ENCODE results near the gene SAP30BP.

SAP30BP gene

GRCh38 chr17:75652341-75652740 is 14.8 kb upstream of the SAP30BP start:
- no peak for DNase-seq

GRCh38 chr17:75652934-75653549 is 14.1 kb upstream of the SAP30BP start:
- DNase-seq: no peak

GRCh38 chr17:75654176-75654575 is 13.0 kb upstream of the SAP30BP start:
- no peak for DNase-seq

GRCh38 chr17:75658237-75658636 is 8.9 kb upstream of the SAP30BP start:
- DNase-seq: no peak

GRCh38 chr17:75661531-75661930 is 5.6 kb upstream of the SAP30BP start:
- no peak for DNase-seq

GRCh38 chr17:75662511-75662910 is 4.6 kb upstream of the SAP30BP start:
- DNase-seq: no peak

- DNase-seq: no peak
Measured at GRCh38 chr17:75664099-75664549, 3.0 kb upstream of the SAP30BP start.

GRCh38 chr17:75665981-75666380 is 1.2 kb upstream of the SAP30BP start:
- no peak for DNase-seq

- DNase-seq: no peak
Measured at GRCh38 chr17:75667825-75668224, 687 bp downstream of the SAP30BP start.

GRCh38 chr17:75668489-75668888 is 1.4 kb downstream of the SAP30BP start:
- DNase-seq: no peak

GRCh38 chr17:75670868-75671267 is 3.7 kb downstream of the SAP30BP start:
- no peak for DNase-seq

GRCh38 chr17:75672011-75672410 is 4.9 kb downstream of the SAP30BP start:
- DNase-seq: no peak

- DNase-seq: no peak
Measured at GRCh38 chr17:75673487-75673886, 6.3 kb downstream of the SAP30BP start.

GRCh38 chr17:75676461-75676860 is 9.3 kb downstream of the SAP30BP start:
- no peak for DNase-seq

- DNase-seq: no peak
Measured at GRCh38 chr17:75679706-75680211, 12.6 kb downstream of the SAP30BP start.

GRCh38 chr17:75680431-75680830 is 13.3 kb downstream of the SAP30BP start:
- DNase-seq: no peak

GRCh38 chr17:75681289-75681688 is 14.2 kb downstream of the SAP30BP start:
- DNase-seq: no peak

GRCh38 chr17:75683583-75683982 is 16.4 kb downstream of the SAP30BP start:
- DNase-seq: no peak

- no peak for DNase-seq
Measured at GRCh38 chr17:75684249-75684648, 17.1 kb downstream of the SAP30BP start.

GRCh38 chr17:75684924-75685323 is 17.8 kb downstream of the SAP30BP start:
- no peak for DNase-seq

- no peak for DNase-seq
Measured at GRCh38 chr17:75685499-75685898, 18.4 kb downstream of the SAP30BP start.

- DNase-seq: no peak
Measured at GRCh38 chr17:75688209-75688825, 21.2 kb downstream of the SAP30BP start.

GRCh38 chr17:75689441-75689873 is 22.3 kb downstream of the SAP30BP start:
- peak; percentile 47 for DNase-seq

- DNase-seq: no peak
Measured at GRCh38 chr17:75691371-75691791, 24.2 kb downstream of the SAP30BP start.
